Measurements from ENCODE around the gene FOCAD. TPM values are rescaled to one million over a fixed set of nuclear protein-coding genes. Genes with fewer than 3 reads are reported as not detected.
"Not testable (repeated sequence)": the region's sequence is repeated elsewhere in the genome, so short reads cannot be mapped to it uniquely, and the experiment has no call there.

The FOCAD gene, protein sequence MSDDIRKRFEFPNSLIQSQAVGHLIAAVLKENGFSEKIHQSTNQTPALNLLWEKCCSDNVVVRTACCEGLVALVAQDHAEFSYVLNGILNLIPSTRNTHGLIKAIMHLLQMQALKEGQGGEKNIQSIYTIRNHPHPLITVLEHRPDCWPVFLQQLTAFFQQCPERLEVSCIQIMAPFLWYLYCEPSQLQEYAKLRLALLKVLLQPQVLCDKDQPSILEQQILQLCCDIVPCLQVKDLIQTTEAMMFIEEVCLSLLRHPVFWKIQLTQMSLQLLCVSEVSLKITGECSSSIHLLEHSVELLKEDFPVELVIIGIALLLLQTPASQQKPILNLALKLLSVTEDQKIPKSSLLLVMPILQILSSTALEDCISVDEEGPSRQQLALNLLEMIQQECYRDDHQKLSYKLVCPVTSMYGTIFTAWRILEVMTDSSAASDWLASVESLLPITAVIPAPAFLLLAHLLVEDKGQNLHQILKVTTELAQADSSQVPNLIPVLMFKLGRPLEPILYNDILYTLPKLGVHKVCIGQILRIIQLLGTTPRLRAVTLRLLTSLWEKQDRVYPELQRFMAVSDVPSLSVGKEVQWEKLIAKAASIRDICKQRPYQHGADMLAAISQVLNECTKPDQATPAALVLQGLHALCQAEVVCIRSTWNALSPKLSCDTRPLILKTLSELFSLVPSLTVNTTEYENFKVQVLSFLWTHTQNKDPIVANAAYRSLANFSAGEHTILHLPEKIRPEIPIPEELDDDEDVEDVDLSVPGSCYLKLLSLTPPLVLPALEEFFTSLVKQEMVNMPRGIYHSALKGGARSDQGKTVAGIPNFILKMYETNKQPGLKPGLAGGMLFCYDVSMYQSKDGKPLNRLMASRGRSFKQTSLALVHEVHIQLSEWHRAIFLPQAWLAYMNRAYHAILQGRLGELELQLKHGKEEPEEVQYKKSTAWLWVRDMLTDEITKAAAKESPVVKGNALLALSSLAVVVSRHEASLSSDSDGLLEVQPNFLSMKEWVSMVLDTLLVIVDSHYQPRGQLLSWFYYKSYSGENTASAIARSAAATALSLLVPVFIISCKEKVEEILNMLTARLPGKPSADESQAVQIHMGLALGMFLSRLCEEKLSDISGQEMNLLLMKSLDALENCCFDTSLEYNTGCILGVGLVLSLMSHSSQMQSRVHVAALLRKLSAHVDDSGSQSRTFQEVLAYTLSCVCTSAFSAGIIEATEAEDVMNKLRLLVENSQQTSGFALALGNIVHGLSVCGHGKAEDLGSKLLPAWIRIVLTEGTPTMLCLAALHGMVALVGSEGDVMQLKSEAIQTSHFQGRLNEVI (N-terminal part only)
- total RNA-seq (2014; rRNA removed; shearing (Covaris generic)), result 13.4 and 18.3 TPM in 2 replicates

DNA sequence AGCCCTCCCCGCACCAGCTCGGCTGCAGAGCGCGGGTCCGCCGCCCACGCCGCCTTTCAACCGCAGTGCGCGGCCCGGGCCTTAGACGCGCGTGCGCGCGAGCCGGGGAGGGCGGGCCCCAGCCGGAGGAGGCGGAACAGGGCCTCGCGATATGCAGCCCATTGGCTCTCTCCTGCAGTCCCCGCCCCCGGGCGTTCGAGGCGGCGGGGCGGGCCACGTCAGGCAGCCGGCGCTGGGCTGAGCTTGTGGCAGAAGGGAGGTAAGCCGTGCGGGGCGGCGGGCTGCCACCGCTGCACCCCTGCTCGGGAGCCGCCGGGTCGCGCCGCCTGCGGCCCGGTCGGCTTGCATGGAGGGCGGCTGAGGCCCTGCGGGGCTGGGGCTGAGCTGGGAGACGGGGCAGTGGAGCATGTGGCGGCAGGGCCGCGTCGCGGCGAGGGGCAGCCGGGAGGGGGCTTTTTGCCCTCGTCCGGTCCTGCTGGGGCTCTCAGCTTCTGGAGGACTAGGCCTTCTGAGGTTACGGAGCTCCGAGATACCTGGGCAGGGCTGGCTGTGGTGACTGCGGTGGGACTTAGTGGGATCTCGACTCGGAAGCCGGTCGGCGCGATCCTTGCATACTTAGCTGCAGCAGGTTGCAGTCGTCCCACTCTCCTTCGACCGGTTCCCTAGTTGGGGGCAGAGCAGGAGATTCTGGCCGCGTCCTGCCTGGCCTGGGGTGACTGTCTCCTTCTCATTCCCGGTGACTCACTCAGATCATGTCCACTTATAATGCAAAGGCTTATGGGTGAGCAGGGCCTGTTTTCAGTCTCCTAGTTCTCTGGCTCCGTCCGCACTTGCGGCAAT is at the start of gene FOCAD:
TSS of gene FOCAD (plus strand) at position 225 of the 840 bp plus-strand sequence. CDS start 31,095 bp downstream, outside the sequence.
- DNase-seq (ENCODE audit: low spot score), result peak; percentile 96

DNA sequence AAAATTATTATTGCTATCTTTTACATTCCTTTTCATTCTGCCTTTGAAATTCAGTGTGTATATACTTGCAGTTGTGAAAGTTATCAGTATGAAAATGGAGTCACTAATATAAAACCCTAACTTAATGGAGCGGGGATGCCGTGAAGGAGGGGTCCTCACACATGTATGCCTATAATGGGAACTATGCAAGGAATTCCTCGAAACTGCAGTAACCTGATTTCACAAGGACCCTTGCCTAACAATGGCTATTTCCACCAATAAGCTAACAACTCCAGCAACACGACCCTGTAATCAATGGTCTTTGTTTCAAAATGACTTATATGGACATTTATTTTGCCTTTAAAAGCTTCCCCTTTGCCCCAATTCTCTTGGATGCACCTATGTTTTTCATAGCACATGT is 49.2 kb upstream of the FOCAD start:
- DNase-seq (ENCODE audit: low spot score), result no peak

DNA sequence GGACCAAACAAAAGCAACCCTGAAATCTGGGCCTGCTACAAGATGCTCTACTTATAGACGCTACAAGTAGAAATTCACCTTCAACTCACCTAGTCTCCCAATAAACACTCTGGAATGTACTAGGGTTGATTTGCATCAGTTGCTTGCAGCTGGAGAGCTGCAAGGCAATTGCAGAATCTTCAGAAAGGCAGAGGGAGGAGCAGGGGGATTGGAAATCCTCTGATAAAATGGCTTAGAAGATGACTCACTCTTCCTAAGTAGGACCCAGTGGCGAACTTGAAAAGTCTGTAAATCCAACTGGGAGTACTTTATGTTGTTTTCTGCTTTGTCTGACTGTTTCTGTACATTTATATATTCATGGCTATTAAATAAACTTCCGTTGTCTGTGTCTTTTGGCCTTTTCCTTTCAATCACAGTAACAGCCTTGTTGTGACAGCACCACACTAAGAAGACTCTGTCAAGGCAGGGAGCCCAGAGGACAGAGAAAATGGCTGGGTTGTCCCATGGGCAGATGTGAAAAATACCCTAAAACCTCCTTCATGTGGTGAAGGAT is 47.1 kb upstream of the FOCAD start:
- no peak for DNase-seq (ENCODE audit: low spot score)

DNA sequence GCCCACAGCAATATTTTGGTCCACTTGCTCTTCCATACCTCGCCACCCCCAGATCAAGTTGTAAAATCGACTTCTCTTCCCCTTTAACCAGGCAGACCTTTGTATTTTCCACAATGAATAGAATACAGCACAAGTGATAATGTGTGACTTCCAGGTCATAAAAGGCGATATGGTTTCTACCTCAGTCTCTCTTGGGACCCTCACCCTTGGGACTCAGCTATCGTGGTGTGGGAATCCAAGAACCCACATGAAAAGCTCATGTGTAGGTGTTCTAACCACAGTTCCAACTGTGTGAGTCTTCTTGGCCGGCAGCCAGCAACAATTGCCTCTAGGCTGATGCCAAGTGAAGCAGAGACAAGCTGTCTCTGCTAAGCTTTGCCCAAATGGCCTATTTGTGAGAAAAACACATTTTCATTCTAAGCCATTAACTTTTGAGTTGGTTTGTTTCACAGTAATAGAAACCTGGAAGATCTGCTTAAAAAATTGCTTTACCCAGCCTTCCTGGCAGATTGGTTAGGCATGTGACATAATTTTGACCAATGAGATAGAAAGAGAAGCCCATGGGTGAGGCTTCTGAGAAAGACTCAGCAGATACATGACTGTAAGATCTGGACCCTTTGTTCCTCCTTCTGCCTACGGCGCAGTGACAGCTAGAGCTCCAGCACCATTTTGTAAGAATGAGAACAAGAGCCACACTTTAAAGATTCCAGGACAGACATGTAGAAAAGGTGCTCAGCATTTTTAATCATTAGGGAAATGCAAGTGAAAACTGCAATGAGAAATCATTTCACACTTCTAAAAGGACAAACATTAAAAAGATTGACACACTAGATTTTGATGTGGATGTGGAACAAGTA is 43.5 kb upstream of the FOCAD start:
- DNase-seq (ENCODE audit: low spot score), result peak; percentile 45

DNA sequence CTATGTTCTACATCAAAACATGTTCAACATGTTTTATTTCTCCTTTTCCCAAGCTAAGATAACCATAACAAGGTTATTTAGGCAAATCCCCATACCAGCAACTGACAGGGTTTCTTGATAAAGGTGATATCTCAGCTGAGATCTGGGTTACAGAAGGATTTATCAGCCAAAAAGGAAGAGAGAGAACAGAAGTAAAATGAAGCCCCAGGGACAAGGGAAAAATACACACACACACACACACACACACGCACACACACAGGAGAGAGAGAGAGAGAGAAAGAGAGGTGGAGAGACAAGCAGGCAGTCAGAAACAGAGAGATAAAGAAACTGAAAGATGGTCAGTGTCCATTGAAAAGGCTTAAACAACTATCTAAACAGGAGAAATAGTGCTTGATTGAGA is 42.0 kb upstream of the FOCAD start:
- DNase-seq (ENCODE audit: low spot score), result no peak

DNA sequence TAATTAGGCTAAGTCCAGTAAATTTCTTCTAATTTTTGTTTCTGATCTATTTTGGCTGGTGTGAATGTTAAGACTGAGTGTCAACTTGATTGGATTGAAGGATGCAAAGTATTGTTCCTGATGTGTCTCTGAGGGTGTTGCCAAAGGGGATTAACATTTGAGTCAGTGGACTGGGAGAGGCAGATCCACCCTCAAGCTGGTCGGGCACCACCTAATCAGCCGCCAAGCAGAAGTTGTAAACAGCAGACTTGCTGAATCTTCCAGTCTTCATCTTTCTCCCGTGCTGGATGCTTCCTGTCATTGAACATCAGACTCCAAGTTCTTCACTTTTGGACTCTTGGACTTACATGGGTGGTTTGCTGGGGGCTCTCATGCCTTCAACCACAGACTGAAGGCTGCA is 40.4 kb upstream of the FOCAD start:
- no peak for DNase-seq (ENCODE audit: low spot score)

DNA sequence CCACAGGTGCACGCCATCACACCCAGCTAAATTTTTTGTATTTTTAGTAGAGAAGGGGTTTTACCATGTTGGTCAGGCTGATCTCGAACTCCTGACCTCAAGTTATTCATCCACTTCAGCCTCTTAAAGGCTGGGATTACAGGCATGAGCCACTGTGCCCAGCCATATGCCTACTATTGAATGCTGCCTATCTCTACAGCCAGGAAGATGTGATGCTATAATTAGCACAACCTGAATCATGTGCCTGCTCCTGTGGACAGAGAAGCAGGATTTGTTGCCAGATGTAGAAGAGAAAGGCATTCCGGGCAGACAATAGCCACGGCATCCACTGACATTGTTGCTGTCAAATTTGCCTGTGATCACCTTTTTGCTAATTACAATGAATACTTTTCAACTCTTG is 37.4 kb upstream of the FOCAD start:
- DNase-seq (ENCODE audit: low spot score), result no peak

DNA sequence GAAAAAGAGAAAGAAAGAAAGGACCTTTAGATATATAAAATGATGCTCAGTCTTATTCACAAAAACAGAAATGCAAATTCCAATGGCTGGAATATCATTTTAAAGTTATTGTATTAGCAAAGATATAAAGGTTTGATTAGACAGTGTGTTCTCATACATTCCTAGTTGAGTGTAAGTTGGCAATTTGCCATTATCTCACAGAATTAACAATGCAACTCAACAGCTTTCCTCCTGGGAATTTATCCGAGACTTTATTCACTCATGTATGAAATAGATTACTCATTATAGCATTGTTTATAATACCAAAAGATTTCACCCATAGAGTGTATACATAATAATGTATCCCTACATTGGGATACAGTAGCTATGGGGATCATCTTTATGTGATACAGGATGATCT is 34.7 kb upstream of the FOCAD start:
- no peak for DNase-seq (ENCODE audit: low spot score)

DNA sequence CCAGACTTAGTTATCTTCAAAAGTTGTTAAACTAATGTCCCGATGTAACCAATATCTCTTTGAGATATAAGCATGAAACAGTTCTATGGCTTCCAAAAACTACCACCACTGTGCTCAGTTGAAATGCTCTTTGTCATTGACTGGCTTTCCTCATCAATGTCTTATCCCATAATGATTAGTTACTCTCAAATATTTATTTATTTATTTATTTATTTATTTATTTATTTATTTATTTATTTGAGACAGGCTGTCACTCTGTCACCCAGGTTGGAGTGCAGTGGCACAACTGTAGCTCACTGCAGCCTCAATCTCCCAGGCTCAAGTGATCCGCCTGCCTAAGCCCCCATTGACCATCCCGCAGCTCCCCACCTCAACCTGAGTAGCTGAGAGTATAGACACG is 33.7 kb upstream of the FOCAD start:
- no peak for DNase-seq (ENCODE audit: low spot score)

DNA sequence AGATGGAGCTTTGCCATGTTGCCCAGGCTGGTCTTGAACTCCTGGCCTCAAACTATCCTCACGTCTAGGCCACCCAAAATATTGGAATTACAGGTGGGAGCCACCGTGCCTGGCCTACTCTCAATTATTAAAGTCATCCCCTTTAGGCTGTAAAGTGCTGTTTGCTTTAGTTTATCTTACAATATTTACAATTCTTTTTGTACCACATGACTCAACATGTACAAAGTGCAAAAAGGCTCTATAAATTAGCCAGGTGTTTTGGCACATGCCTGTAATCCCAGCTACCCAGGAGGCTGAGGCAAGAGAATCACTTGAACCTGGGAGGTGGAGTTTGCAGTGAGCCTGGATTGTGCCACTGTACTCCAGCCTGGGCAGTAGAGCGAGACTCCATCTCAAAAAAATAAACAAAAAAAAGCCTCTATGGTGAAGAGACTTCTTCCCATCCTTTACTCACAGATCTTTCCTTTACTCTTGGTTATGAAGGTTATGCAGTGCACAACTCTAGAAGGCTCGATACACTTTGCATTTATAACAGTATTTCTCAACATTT is 33.2 kb upstream of the FOCAD start:
- no peak for DNase-seq (ENCODE audit: low spot score)

DNA sequence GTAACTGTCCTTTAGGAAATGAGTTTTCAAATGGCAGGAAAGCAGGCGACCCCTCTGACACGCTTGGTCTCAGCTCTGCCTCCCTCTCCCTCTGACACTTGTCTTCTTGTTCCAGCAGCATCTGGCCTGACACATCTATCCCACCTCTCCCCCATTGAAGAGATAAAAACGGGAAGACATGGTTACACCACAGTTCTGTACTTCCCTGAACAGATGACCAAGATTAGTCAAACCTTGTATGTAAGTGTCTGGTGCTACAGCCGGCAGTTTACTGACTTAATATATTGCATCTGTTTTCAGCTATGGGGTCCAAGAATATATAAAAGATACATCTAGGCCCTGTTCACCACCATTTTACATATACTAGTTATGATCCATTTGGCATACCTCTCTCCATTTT is 32.1 kb upstream of the FOCAD start:
- DNase-seq (ENCODE audit: low spot score), result no peak

DNA sequence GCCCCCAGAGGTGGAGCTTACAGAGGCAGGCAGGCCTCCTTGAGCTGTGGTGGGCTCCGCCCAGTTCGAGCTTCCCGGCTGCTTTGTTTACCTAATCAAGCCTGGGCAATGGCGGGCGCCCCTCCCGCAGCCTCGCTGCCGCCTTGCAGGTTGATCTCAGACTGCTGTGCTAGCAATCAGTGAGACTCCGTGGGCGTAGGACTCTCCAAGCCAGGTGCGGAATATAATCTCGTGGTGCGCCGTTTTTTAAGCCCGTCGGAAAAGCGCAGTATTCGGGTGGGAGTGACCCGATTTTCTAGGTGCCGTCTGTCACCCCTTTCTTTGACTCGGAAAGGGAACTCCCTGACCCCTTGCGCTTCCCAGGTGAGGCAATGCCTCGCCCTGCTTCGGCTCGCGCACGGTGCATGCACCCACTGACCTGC is 25.8 kb upstream of the FOCAD start:
- not testable (repeated sequence) for DNase-seq (ENCODE audit: low spot score)

DNA sequence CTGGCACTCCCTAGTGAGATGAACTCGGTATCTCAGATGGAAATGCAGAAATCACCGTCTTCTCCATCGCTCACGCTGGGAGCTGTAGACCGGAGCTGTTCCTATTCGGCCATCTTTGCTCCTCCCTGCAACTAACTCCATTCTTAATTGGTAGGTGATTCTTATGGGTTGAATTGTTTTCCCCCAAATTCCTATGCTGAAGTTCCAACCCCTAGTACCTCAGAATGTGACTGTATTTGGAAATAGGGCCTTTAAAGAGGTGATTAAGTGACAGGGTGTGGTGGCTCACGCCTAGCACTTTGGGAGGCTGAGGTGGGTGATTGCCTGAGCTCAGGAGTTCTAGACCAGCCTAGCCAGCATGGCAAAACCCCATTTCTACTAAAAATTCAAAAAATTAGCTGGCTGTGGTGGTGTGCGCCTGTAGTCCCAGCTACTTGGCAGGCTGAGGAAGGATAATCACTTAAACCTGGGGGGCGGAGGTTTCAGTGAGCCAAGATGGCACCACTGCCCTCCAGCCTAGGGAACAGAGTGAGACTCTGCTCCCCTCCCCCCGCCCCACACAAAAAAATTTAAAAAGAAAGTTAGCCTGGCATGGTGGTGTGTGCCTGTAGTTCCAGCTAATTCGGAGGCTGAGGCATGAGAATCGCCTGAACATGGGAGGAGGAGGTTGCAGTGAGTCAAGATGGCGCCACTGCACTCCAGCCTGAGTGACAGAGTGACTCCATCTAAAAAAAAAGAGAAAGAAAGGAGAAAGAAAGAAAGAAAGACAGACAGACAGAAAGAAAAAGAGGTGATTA is 25.2 kb upstream of the FOCAD start:
- DNase-seq (ENCODE audit: low spot score), result peak; percentile 34

DNA sequence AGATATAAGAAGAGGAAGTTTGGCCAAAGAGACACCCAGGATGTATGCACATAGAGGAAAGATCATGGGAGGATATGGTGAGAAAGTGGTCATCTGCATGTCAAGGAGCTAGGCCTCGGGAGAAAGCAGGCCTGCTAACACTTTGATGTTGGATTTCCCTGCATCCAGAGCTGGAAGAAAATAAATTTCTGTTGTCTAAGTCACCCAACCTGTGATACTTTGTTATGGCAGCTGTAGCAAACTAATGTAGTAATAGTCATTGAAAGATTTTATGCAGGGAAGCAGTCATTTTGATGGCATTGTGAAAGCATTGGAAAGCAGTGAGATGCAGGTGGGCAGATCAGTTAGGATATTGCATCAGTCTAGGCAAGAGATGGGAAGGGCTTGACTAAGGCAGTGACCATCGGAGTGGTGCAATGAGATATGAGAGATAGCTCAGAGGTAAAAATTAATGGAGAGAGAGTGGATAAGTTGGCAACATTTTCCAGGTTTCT is 24.5 kb upstream of the FOCAD start:
- no peak for DNase-seq (ENCODE audit: low spot score)

DNA sequence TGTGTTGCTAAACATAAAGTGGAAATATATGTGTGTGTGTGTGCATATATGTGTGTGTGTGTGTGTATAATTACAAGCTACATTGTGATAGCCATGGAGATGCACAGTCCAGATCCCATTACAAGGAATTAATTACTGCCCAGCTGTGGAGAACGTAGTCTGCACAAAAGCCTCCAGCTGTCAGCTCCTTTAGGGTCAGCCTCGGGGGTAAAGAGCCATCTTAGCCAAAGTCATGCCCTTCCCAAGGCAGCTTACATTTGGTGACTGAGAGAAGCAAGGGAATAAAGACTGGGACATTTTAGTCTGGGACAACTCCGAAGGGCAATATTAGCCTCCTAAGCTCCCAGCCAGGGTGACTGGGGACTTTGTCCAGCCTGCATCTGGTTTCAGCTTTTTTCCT is 21.9 kb upstream of the FOCAD start:
- no peak for DNase-seq (ENCODE audit: low spot score)

DNA sequence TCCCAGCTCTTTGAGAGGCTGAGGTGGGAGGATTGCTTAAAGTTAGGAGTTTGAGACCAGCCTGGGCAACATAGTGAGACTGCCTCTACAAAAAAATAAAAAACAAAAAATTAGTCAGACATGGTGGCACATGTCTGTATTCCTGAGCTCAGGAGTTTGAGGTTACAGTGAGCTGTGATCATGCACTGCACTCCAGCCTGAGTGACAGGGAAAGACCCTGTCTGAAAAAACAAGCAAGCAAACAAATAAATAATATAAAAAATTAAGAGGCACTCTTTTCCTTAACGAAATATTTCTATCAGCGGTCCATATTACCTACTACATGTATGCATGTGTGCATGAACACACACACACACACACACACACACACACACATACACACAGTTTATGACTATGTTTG is 20.9 kb upstream of the FOCAD start:
- DNase-seq (ENCODE audit: low spot score), result no peak

DNA sequence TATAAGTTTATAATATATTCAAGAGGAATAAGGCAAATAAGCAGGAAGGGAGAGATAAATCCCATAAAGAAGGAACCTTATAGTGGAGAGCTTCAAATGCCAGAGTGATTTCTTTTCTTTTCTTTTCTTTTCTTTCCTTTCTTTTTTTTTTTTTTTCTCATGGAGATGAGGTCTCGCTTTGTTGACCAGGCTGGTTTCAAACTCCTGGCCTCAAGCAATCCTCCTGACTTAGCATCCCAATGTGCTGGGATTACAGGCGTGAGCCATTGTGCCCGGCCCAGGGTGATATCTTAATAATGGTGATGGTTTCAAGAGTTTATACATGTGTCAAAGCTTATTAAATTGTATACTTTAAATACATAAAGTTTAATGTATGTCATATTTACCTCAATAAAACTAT is 19.6 kb upstream of the FOCAD start:
- no peak for DNase-seq (ENCODE audit: low spot score)

DNA sequence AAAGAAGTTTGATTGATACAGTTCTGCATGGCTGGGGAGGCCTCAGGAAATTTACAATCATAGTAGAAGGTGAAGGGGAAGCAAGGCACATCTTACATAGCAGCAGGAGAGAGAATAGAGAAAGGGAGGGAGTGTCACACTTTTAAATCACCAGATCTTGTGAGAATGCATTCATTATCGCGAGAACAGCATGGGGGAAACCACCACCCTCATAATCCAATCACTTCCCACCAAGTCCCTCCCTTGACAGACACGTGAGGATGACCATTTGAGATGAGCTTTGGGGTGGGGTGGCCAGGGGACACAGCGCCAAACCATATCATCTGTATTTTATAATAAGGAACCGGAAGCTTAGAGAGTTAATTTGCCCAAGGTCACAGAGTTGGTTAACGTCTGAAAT is 13.7 kb upstream of the FOCAD start:
- DNase-seq (ENCODE audit: low spot score), result no peak

Measured in HT-29 (cell line).